Stimulated activated CD8-positive, alpha-beta memory T cell treated with anti-CD3 and anti-CD28 coated beads, Interleukin-15, amount 100 ng/mL, for 48 hours (primary cell): Measurements from ENCODE around the gene AKT1.
"Not testable (repeated sequence)": the region's sequence is repeated elsewhere in the genome, so short reads cannot be mapped to it uniquely, and the experiment has no call there.

Experiments
- DNase-seq, 2 donors: peaks; one replicate each; pipeline ENCODE4 v3.0.0-alpha.2; 2020; ENCODE audit warnings: low read depth in 2 of 2

Gene AKT1

DNA sequence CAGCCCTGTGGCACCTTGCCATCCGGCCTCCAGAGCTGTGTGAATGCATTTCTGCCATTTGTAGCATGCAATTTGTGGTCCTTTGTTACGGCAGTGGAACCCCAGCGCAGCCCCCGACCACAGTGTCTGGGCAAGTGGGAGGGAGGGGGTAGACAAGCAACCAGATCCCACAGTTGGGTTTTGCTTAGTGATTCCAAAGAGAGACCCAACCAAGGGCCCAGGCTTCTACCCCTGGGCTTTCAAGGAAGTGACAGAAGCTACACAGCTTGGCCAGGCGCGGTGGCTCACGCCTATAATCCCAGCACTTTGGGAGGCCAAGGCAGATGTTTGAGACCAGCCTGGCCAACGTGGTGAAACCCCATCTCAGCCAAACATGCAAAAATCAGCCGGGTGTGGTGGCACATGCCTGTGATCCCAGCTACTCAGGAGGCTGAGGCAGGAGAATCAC lies 23.2 kb upstream of the AKT1 start:
- DNase-seq, result no peak

DNA sequence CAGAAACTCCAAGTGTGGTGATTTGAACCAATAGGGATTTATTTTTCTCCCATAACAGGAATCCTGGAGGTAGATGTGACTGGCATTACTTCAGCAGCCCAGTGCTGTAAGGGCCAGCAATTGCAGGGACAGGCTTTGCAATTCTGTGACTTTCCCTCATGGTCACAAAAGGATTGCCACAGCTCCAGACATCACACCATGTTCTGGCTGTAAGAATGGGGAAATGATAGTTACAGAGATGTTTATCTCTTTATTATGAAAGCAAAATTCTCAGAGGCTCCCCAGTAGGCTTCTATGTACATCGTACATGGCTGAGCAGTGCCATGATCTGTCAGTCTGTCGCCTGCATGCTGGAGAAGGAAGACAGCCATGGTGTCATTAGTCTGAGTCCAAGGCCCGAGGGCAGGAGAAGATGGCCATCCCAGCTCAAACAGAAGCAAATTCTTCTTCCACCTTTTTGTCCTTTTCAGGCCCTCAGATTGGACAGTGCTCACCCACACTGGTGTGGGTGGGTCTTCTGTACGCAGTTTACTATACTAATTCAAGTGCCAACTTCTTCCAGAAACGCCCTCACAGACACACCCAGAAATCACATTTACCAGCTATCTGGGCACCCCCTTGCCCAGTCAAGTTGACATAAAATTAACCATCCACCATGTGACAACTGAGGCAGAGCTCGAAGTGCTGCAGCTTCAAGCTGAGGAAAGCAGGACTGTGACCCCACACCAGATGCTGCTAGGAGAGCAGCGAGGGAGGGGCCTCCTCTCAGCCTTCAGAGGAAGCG lies 22.6 kb upstream of the AKT1 start:
- no peak for DNase-seq

DNA sequence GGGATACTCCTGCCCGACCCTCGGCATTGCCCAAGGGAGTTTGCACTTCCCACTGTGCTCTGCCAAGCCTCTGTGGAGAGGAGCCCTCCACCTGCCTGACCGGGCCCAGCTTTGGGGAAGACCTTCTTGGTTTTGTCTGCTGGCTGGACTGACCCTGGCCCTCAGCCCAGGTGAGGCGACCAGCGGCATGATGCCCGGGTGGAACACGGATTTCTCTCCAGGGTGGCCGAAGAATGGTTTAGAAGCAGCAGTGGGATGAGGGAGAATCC lies 21.0 kb upstream of the AKT1 start:
- DNase-seq, result no peak

DNA sequence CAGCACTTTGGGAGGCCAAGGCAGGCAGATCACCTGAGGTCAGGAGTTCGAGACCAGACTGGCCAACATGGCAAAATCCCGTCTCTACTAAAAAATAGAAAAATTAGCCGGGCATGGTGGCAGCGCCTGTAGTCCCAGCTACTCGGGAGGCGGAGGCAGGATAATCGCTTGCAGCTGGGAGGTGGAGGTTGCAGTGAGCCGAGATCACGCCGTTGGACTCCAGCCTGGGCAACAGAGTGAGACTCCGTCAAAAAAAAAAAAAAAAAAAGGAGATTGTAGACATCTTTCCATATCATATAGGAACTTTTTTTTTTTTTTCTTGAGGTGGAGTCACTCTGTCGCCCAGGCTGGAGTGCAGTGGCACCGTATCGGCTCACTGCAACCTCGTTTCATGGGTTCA lies 19.2 kb upstream of the AKT1 start:
- not testable (repeated sequence) for DNase-seq

DNA sequence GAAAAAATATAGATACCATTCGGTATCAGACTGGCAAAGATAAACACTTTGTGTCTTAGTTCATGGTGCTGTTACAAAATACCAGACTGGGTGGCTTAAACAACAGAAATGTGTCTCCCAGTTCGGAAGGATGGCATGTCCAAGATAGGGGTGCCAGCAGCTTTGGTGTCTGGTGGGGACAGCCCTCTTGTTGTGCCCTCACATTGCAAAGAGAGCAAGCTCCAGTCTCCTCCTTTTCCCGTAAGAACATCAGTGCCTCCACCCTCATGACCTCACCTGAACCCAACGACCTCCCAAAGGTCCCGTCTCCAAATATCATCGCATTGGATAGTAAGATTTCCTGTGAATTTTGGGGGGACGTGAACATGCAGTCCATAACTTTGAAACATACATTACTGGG lies 17.7 kb upstream of the AKT1 start:
- DNase-seq, result no peak

DNA sequence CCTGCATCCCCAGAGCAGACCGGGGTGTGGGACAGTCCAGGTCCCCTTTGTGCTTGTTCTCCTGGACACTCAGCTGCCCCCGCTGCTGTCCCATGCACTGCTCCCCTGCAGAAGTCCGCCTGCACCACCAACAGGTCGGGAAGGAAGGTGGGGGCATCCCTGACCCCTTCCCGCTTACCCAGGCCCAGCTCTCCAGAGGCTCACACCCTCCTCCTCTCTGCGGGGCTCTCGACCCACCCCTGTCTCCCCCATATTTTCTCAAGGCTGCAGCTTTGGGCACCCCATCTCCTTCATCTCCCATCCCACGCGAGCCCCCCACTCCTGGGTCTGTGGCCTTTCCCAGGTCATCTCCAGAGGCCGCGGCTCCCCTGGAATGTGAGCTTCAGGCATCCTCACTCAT lies 14.8 kb upstream of the AKT1 start:
- no peak for DNase-seq

DNA sequence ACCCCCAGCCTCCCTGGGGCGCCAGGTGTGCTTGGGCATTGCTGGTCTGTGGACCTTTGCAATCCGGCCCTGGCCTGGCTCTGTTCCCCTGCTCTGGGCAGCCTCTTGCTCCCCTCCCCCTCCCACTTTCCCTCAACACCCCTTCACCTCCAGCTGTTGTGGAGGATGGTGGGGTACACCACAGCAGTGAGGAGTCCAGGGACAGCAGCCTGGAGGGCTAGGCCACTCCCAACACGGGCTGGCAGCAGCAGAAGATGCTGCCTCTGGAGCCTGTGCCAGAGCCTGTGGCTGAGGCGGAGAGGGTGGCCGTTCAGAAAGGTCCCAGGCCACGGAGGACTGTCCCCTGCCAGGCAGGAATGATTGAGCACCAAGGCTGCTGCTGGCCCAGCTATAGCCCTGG lies 12.9 kb upstream of the AKT1 start:
- no peak for DNase-seq

DNA sequence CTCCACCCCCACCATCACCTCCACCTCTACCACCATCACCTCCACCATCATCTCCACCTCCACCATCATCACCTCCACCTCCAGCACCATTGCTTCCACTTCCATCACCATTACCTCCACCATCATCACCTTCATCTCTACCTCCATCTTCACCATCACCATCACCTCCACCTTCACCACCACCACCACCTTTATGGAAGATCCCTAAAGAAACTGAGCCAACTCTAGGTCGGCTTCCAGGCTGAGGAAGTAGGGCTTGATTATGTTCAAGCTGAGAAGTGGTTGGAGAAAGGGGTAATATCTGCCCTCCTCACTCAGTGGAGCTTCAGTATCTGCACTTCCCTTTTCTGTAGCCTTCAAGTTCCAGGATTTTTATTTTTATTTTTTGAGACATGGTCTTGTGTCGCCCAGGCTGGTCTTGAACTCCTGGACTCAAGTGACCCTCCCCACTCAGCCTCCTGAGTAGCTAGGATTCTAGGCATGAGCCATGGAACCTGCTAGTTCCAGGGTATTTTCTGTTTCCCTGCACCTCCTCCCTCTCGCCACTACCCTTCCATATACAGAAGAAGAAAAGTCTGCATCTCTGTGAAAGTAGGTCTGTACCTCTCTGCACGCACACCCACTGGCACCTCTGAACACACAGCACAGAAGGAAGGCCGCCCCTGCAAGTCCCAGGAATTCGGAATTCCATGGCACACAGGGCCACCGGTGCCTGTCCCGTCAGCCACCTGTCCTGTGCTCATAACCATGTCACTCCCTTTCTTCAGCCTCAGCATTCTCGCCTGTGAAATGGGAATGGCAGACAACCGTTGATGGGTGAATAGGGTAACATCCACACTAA lies 11.3 kb upstream of the AKT1 start:
- DNase-seq, result no peak

DNA sequence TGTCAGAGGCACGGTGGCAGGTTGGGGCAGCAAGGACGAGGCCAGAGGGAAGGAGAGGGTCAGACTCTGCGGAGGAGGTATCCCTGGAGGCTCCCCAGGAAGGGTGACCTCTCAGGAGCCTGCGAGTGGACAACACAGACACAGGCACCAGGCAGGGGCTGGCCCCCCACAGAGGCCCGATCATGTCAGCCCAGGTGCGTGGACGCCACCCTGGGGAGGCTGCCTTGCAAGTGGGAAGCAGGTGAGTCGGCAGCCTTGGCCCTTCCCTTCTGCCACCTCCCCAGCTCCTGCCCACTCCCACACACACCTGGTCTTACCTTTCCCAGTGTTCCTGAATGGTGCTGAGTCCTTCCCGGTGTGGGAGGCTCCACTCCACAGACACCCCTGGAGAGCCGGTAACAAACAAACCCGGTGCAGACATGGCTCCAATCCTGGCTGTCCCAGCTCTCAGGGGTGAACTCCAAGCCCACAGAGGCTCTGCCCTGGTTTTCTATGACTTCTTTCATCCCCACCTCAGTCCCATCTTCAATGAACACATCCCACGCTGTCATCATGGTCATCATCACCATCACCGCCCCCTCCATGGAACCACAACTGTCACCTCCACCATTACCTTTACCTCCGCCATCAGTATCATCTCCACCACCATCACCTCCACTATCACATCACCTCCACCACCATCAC lies 10.5 kb upstream of the AKT1 start:
- DNase-seq, result no peak

DNA sequence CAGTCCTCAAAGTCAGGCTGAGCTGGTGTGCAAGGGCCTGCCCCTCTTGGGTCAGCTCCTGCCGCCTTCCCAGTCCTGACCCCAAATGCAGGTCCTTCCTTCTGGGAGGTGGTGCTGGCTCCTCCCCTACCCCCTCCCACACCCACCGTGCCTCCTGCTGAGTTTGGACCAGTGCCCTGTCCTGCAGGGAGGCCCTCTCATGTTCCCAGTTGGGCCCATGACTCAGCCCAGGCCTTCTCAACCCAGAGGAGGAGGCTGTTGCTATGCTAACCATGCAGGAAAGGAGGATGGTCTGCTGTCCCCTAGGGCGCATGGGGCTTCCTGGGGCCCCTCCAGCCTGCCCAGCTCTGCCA lies 9.8 kb upstream of the AKT1 start:
- no peak for DNase-seq

DNA sequence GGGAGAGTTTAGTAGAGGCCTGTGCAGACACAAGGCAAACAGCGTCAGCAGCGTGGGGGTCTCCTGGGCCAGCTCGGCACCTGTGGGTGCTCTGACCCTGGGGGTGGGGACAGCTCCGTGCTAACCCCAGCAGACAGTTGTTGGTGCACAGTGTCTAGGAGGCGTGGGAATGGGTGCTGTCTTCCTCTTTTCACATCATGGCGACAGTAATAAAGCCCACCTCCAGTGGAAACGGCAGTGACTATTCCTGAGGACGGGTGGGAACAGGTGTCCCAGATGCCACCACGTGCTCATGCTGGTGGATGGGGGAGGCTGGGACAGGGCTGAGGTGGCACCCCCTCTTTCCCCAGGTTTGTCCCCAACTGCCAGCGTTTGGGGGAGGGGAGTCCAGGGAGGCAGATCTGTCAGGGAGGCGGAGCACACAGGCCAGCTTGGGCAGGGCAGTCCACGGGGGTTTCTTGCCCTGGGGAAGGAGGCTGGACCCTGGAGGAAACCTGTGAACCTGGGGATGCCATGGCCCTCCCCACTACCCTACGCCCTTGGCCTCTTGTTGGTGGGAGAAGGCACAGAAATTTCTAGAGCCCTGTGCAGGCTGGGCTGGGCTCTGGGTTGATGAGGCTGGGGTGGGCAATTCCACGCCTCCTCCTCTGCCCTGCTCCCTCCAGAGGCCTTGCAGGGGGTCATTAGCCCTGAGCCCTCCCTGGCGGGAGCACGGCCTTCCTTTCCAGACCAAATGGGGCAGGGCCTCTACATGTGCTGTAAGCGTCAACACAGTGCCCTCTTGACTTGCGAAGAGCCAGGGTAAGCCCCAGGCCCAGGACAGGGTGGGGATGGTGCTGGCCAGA lies 9.2 kb upstream of the AKT1 start:
- no peak for DNase-seq

DNA sequence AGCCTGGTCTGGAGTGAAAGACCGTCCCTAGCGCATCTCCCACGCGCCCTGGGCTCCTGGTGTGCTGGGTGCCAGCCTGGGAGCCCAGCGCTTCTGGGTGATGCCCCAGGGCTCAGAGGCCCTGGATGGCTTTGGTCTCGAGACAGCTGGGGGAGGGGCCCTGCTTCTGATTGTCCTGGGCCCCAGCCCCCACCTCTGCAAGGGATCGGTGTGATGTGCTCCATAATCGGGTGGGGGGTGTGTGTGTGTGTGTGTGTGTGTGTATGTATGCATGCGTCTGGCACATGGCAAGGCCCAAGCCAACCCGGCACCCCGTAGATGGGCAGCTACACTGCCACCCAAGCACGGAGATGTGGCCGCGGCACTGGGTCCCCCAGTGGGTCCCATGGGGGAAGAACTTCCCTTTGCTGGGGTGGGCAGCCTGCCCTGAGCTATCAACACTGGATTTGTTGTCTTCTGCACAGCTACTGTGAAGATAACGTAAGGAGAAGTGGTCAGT lies 8.4 kb upstream of the AKT1 start:
- no peak for DNase-seq

DNA sequence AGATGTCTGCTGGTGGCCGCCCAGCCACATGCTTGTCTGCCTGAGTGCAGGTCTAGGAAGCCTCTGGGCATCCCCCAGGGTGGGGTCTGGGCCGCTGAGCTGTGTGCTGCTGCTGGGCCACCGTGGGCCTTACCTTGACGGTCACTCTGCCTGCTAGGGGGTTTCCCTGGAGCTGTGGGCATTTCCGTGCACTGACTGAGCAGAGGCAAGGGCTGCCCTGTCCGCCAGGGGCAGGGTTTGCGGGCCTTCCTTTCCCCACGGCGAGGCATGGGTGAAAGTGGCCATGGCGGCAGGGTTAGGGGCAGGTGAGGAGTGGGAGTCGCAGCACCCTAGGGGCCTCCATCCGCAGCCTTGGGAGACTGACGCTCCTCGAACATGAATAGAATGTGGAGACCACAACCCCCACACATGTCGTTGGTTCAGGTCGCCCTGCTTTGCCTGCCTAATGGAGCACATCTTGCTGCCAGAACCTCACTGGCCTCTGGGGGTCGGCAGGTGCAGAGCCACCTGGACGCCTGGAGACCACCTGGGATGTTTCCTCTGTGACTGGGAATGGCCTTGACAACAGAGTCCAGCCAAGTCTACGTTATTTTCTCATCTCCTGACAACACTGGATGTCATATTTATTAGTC lies 7.8 kb upstream of the AKT1 start:
- no peak for DNase-seq

DNA sequence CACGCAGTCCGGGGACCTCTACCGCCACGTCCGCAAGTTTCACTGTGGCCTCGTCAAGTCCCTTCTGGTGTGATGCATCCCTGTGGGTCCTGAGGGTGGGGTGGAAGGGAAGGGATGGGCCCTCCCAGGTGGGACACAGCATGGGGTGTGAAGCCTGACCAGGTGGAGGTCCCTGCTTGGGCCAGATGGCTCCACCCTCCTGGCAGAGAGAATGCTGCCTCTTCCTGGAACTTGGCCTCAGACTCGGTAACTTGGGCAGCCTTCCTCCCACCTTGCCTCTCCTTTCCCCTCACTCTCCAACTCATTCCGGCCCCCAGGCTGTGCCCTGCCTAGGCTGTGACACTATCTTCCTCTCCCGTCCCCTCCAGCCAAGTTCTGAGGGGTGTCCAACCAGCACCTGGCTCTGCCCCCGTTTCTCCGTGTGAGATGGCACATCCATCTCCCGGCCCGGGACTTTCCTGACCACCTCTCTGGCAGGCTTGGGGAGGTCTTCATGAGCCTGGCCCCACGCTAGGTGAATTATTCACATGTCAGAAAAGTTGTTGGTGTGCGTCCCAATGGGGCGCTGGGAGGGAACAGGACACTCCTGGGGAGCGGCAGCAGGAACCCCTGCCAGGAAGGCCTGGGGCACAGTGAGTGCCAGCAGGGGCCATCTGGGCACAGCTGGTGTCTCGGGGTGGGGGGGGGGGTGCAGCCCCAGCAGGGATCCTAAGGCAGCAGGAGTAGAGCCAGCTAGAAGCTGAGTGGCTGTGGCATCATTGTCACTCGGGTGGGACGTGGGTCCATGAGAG lies 7.0 kb upstream of the AKT1 start:
- DNase-seq, result no peak

DNA sequence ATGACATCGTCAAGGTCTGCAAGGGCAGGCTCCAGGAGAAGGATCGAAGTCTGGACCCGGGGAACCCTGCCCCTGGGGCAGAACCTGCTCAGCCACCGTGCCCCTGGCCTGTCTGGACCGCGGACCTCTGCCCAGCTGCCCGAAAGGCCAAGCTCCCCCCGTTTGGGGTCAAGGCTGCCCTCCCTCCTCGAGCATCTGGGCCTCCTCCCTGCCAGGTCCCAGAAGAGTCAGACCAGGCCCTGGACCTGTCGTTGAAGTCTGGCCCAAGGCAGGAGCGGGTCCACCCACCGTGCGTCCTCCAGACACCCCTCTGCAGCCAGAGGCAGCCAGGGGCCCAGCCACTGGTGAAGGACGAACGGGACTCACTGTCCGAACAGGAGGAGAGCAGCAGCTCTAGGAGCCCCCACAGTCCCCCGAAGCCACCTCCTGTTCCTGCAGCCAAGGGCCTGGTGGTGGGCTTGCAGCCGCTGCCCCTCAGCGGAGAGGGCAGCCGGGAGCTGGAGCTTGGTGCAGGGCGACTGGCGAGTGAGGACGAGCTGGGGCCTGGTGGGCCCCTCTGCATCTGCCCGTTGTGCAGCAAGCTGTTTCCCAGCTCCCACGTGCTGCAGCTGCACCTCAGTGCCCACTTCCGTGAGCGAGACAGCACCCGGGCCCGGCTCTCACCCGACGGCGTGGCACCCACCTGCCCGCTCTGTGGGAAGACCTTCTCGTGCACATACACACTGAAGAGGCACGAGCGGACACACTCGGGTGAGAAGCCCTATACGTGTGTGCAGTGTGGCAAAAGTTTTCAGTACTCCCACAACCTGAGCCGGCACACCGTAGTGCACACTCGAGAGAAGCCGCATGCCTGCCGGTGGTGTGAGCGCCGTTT lies 6.2 kb upstream of the AKT1 start:
- DNase-seq, result no peak

DNA sequence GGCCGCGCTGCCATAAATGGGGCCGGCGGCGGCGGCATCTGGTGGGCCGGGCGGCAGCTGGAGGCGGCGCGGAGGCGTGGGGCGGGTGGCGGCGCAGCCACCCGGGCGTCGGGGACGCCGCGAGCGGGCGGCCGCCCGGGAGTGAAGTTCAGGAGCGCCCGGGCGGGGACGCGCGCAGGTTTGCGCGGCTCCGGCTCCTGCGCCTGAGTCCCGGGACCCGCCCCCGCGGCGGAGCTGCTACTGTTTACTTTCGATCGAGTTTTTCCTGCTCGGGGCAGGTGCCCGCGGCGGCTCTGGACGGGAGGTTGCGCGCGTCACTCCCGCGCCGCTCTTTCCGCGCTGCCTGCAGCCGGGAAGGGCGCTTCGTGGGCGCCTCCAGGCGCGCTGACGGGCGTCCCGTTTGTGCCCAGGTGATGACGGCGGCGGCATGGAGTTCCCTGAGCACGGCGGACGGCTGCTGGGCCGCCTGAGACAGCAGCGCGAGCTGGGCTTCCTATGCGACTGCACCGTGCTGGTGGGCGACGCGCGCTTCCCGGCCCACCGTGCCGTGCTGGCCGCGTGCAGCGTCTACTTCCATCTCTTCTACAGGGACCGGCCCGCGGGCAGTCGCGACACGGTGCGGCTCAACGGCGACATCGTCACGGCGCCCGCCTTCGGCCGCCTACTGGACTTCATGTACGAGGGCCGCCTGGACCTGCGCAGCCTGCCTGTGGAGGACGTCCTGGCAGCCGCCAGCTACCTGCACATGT lies 5.4 kb upstream of the AKT1 start, which contains the start of gene ZBTB42:
Gene ZBTB42, plus strand, starts transcription at position 331 of the 749 bp plus-strand sequence. Its CDS starts 97 bp downstream, at position 428.
- peak in 1 of 2 donors; percentile 36 for DNase-seq

DNA sequence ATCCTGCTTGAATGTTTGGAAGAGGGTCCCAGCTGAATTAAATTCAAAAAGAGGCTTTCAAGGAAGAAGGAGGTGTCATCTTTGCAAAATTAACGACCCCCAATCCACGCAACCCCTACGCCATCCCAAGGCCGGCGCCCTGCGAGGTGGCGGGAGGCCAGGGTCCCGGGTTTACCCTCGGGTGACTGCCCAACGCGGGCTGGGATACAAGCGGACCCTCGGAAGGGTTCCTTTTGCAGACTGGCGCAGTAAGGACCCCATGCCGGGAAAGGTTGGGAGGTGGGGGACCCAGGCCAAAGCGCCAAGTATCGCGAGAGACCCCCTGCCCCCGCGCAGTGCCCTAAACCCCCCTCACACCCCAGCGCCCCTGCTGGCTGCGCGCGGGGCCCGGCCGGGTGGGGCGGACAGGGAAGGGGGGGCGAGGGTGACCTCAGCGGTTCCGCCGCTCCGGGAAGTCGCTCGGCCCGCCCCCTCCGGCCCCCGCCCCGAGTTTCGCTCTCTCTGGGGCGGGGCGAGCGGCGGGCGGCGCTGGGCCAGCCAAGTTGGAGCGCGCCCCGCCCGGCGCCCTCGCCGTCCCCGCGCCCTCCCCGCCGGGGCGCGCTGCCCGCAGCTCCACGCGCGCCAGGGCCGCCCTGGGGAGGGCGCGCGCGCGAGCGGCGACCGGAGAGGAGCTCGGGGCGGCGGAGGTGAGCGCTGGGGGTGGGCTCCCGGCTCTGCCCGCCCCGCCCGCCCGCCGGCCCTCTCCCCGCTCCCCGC lies 4.6 kb upstream of the AKT1 start:
- peak; percentile 68 to 69 for DNase-seq
